ENCODE measurements around the gene KRTAP9-6. TPM values are rescaled to one million over a fixed set of nuclear protein-coding genes. Genes with fewer than 3 reads are reported as not detected.

Gene KRTAP9-6
- total RNA-seq, 1 donor from 2014 or later = not detected

DNA sequence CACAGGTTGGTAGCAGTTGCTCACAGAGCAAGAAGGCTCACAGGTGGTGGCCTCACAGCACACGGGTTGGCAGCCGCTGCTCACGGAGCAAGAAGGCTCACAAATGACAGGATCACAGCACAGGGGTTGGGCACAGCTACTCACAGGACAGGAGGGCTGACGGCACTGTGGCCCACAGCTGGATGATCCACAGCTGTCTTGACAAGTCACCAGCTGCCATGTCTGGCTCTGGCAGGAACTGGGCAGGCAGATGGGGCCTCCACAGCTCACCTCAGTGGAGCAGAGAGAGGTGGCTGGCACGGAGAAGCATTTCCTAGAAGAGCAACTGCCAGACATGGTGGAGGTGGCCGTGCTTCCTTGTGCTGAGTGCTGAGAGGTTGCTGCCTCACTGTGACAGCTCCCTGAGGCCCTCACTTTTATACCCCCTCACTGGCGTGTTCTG lies 43.8 kb downstream of the KRTAP9-6 start, which contains the start of gene KRTAP16-1:
Gene KRTAP16-1 (minus strand): TSS at position 392 of the 442 bp plus-strand sequence. CDS start 56 bp downstream, at position 336.
- intact Hi-C loops (cut with DNase I) = no loop called here
- no peak for DNase-seq (ENCODE audit: low spot score)

- no peak for DNase-seq (ENCODE audit: low spot score)
- intact Hi-C loops (cut with DNase I) = no loop called here
Observed at GRCh38 chr17:41311111-41311510, 45.9 kb downstream of the KRTAP9-6 start.

GRCh38 chr17:41315204-41315794 lies 50.1 kb downstream of the KRTAP9-6 start, which contains the start of gene KRTAP17-1:
KRTAP17-1 (minus strand) TSS chr17:41315710; CDS start chr17:41315650, 60 bp downstream.
- intact Hi-C loops (cut with DNase I) = no loop called here
- DNase-seq (ENCODE audit: low spot score) = no peak

Other genes starting within 250 kb of the KRTAP9-6 start
- gene KRTAP1-5, start 238.2 kb upstream of the KRTAP9-6 start, total RNA-seq = not detected
- gene KRTAP1-4, start 235.2 kb upstream of the KRTAP9-6 start, total RNA-seq = not detected
- not detected for gene KRTAP1-3, start 230.5 kb upstream of the KRTAP9-6 start, total RNA-seq
- not detected for gene KRTAP1-1, start 223.9 kb upstream of the KRTAP9-6 start, total RNA-seq
- not detected for gene KRTAP2-1, start 218.1 kb upstream of the KRTAP9-6 start, total RNA-seq
- not detected for gene KRTAP2-2, start 210.1 kb upstream of the KRTAP9-6 start, total RNA-seq
- not detected for gene KRTAP2-3, start 205.3 kb upstream of the KRTAP9-6 start, total RNA-seq
- gene KRTAP2-4, start 199.5 kb upstream of the KRTAP9-6 start, total RNA-seq = not detected
- gene KRTAP4-7, start 181.2 kb upstream of the KRTAP9-6 start, total RNA-seq = not detected
- not detected for gene KRTAP4-8, start 167.2 kb upstream of the KRTAP9-6 start, total RNA-seq
- not detected for gene KRTAP4-16, start 163.2 kb upstream of the KRTAP9-6 start, total RNA-seq
- gene KRTAP4-9, start 160.0 kb upstream of the KRTAP9-6 start, total RNA-seq = not detected
- gene KRTAP4-11, start 147.0 kb upstream of the KRTAP9-6 start, total RNA-seq = not detected
- not detected for gene KRTAP4-12, start 141.2 kb upstream of the KRTAP9-6 start, total RNA-seq
- not detected for gene KRTAP4-6, start 124.8 kb upstream of the KRTAP9-6 start, total RNA-seq
- not detected for gene KRTAP4-5, start 115.6 kb upstream of the KRTAP9-6 start, total RNA-seq
- not detected for gene KRTAP4-4, start 104.6 kb upstream of the KRTAP9-6 start, total RNA-seq
- not detected for gene KRTAP4-3, start 97.2 kb upstream of the KRTAP9-6 start, total RNA-seq
- not detected for gene KRTAP4-2, start 87.2 kb upstream of the KRTAP9-6 start, total RNA-seq
- gene KRTAP4-1, start 80.5 kb upstream of the KRTAP9-6 start, total RNA-seq = not detected
- not detected for gene KRTAP9-1, start 75.5 kb upstream of the KRTAP9-6 start, total RNA-seq
- gene KRTAP9-2, start 38.7 kb upstream of the KRTAP9-6 start, total RNA-seq = not detected
- gene KRTAP9-3, start 32.9 kb upstream of the KRTAP9-6 start, total RNA-seq = not detected
- gene KRTAP9-8, start 27.4 kb upstream of the KRTAP9-6 start, total RNA-seq = not detected
- not detected for gene KRTAP9-4, start 15.7 kb upstream of the KRTAP9-6 start, total RNA-seq
- gene KRTAP9-9, start 10.0 kb upstream of the KRTAP9-6 start, total RNA-seq = not detected
- not detected for gene KRTAP9-7, start 10.3 kb downstream of the KRTAP9-6 start, total RNA-seq
- gene KRTAP29-1, start 37.5 kb downstream of the KRTAP9-6 start, total RNA-seq = not detected
- not detected for gene KRTAP16-1, start 43.9 kb downstream of the KRTAP9-6 start, total RNA-seq
- not detected for gene KRTAP17-1, start 50.3 kb downstream of the KRTAP9-6 start, total RNA-seq
- not detected for gene KRT33A, start 85.5 kb downstream of the KRTAP9-6 start, total RNA-seq
- not detected for gene KRT33B, start 104.4 kb downstream of the KRTAP9-6 start, total RNA-seq
- gene KRT34, start 116.9 kb downstream of the KRTAP9-6 start, total RNA-seq = not detected
- gene KRT31, start 132.2 kb downstream of the KRTAP9-6 start, total RNA-seq = not detected
- not detected for gene KRT37, start 159.2 kb downstream of the KRTAP9-6 start, total RNA-seq
- gene KRT38, start 175.6 kb downstream of the KRTAP9-6 start, total RNA-seq = not detected
- gene KRT32, start 202.0 kb downstream of the KRTAP9-6 start, total RNA-seq = 0.27 TPM
- gene KRT35, start 215.8 kb downstream of the KRTAP9-6 start, total RNA-seq = not detected
- gene KRT36, start 224.5 kb downstream of the KRTAP9-6 start, total RNA-seq = not detected
- gene KRT13, start 240.2 kb downstream of the KRTAP9-6 start, total RNA-seq = not detected